GM12874 (cell line): Measurements from ENCODE around the gene TCFL5.

Experiments used
- CTCF ChIP-seq: IDR thresholded peaks from 2 replicates; pipeline ENCODE4 v1.5.1; 2011; ENCODE audit warnings: low read depth, mild to moderate bottlenecking, control low read depth, low read length, moderate library complexity; ENCODE audit not compliant: insufficient read depth

The TCFL5 gene

DNA sequence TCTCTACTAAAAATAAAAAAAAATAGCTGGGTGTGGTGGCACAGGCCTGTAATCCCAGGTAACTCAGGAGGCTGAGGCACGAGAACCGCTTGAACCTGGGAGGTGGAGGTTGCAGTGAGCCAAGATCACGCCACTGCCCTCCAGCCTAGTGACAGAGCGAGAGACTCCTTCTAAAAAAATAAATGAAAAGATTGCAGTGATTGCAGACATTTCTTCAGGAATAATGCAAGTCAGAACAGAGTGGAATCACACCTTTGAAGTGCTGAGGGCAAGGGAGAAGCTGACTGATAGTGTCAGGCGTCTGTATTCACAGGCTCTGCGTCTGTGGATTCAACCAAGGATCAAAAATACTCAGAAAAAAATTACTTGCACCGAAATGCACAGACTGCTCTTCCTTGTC lies 2.6 kb upstream of the TCFL5 start:
- no peak for TF ChIP-seq CTCF

DNA sequence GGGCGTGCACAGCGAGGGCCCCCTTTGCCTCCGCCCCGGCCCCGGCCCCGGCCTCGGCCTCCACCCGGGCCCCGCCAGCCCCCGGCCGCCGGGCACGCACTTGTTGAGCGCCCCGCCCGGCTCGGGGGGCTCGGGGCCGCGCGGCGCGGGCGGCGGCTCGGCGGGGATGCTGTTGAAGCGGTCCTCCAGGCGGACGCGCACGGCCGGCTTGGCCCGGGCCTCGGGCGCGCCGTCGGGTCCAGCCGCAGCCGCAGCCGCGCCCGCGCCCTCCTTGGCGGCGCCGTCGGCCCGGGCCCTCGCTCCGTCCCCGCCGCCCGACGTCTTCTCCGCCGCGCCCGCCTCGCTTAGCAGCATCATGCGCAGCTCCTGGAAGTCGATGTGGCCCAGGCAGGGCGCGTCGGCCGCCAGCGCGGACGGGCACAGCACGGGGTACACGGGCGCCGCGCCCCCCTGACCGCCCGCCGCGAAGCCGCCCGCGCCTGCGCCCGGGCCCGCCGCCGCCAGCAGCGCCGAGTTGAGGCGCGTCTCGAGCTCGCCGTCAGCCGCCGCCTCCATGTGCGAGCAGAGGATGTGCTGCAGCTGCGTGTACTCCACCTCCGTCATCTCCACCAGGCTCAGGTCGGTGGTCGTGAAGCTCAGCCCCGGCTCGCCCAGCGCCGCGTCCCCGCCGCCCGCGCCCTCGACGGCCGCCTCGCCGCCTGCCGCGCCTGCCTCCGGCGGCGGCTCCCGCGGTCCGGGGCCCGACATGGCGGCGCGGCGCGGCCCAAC lies 514 bp downstream of the TCFL5 start:
- TF ChIP-seq CTCF: no peak

GRCh38 chr20:62860391-62860923 lies 1.2 kb downstream of the TCFL5 start:
- TF ChIP-seq CTCF: no peak

GRCh38 chr20:62859721-62860120 lies 1.9 kb downstream of the TCFL5 start:
- no peak for TF ChIP-seq CTCF

DNA sequence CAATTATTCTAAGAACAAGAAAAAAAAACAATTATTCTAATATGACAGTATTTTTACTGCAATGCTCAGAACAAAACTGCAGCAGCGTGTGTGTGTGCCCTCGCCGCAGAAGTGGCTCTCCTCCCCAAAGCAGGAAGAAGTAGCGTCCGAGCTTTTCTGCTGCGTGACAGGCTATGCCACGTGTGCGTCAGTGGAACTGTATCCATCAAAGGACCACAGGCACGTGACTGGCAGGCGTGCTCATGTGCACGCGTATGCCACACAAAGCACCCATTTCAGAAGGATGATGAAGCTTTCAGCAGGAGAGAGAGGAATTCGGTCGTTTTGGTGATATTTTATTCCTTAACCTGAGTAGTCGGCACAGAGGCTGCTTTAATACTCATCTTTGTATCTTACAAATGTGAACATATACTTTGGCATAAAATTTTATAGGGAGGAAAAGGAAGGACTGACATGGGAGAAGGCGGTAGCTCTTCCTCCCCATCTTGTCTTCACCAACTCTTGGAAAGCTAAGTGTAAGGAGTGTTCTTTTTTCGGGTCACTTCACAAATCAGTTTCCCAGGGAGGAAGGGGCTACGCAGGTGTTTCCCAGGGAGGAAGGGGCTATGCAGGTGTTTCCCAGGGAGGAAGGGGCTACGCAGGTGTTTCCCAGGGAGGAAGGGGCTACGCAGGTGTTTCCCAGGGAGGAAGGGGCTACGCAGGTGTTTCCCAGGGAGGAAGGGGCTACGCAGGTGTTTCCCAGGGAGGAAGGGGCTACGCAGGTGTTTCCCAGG lies 3.4 kb downstream of the TCFL5 start:
- no peak for TF ChIP-seq CTCF

DNA sequence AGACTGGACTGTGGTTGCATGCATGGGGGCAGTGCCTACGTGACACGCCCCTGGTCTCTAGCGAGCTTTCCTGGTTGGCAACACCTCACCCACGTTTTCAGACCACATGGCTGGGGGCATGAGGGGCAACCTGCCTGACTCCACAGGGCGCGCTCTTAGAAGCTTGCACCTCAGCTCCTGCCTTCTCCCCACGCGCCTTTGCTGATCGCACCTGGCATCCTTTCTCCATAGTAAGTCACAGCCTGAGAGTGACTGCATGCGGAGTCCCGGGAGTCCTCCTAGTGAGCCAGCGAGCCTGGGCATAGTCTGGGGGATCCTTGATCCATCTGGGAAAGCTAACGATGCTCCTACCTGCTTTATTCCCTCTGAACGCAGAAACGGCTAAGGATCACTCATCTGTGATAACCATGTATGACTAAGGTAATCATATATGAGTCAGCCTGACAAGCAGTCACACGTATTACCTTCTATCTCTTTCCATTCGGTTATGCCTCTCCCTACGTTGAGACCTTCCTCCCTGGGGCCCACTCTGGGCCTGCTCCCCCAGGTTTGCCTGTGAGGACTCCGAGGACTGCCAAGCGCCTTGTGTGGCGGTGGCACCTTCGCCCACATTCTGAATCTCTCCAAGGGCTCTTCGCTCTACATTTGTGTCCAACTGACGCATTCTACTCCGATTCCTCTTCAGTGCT lies 4.5 kb downstream of the TCFL5 start:
- no peak for TF ChIP-seq CTCF

DNA sequence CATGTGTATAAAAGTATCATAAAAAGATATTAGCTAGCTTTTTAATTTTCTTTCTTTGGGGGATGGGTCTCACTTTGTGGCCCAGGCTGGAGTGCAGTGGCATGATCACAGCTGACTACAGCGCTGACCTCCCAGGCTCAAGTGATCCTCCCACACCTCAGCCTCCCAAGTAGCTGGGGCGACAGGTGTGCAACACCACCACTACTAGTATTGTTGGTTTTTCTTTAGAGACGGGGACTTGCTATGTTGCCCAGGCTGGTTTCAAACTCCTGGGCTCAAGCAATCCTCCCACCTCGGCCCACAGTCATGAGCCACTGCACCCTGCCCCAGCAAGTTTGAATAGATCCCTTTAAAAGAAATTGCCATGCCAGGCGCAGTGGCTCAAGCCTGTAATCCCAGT lies 6.5 kb downstream of the TCFL5 start:
- no peak for TF ChIP-seq CTCF
